GM18499 (cell line): ENCODE data around the gene ST6GALNAC3.

Experiments
- ATAC-seq: cut with Tn5 transposase; IDR thresholded peaks from one replicate; pipeline ENCODE4 v1.9.1; 2021; ENCODE audit warnings: moderate number of reproducible peaks; ENCODE audit not compliant: insufficient read depth, unreplicated experiment

Gene ST6GALNAC3

DNA sequence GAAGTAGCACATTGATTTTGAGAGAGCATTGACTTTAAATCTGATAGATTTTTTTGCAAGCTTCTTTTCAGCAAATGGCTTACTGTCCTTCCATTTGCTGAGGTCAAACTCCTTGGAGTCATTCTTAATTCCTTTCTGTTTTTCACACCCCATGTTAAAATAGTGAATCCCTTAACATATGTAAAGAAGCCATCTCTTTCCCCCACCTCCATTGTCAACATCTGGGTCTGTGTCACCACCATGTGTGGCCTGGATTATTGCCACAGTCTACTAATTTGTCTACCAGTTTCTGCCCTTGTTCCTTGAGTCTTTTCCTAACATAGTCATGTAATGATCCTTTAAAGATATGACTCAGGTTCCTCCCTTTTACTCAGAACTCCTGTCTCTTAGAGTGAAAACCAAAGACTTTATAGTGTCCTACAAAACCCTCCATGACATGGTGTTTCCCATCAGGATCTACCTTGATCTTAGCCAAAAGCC lies 104.7 kb downstream of the ST6GALNAC3 start:
- no peak for ATAC-seq

DNA sequence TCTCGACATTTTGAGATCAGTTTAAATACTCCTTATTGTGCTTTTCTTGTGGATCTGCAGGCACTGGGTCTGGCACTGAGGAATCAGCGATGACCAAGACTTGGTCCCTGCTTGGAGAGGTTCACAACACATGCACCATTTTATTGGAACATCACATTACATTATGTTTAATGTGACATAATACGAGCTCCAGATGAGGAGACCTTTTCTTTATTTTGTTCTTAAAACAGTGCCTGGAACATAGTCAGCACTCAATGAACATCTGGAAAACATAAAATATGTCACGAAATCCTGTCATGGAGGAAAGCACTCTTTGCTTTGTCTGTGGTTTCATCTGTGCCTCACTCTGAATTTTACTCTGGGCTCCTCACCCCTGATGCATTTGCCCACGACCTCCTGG lies 110.7 kb downstream of the ST6GALNAC3 start:
- no peak for ATAC-seq

GRCh38 chr1:76186554-76187170 lies 112.1 kb downstream of the ST6GALNAC3 start:
- no peak for ATAC-seq

- no peak for ATAC-seq
Measured at GRCh38 chr1:76187436-76187835, 112.9 kb downstream of the ST6GALNAC3 start.

DNA sequence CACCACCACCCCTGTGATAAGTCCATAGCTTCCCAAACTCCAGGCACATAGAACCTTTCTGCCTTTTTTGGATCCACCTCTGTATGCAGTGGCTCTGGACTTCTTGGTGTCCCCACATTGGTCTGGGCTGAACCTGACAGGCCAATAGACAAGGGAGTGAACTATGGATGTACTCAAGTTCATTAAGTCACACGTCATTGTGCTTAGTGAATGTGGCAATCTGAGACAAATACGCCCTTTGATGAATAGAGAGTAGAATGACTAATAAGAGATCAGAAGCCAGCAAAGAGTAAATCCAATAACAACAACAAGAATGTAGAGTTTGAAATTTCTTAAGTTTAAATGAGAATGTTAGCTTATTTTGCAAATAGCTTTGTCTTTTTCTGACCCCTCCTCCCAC lies 114.8 kb downstream of the ST6GALNAC3 start:
- ATAC-seq: no peak

DNA sequence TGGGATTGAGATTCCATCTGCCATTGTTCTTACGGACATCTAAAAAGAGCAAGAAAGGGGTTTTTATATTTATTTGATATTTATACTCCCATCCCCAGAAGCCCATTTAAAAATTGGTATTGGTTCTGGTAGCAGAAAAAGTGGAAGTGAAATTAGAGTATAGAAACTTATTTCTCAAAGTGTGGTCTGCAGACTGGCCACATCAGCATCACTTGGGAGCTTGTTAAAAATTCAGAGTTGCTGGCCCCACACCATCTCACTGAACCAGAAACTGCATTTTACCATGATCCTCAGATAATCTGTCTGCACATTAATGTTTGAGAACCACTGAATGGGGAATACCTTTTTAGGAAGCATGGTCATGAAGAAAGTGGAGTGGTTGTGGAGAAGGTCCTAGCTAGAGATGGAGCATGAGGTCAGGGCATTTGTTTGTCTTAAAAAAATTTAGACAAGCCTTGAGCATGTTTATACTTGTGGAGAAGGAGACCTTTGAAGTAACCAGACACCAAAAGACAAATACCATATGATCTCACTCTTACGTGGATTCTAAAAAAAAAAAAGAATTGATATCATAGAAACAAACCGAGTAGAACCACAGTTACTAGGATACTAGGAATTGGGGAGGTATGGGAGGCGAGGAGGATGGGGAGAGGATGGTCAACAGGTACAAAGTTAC lies 116.3 kb downstream of the ST6GALNAC3 start:
- peak; percentile 67 for ATAC-seq

DNA sequence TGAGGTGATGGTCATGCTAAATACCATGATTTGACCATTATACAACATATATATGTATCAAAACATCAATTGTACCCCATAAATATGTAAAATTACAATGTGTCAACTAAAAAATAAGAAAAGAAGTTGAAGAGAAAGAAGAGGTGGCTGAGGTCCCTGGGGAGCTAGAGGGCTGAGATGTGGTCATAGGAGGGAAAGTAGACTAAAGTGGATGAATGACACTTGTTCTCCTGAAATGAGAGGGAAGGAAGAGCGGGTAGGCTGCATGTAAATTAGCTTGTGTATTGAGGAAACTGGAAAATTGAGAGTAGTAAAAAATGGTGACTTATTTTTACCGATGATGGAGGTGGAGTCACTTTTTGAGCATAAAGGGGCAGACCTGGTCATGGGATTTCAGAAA lies 117.0 kb downstream of the ST6GALNAC3 start:
- no peak for ATAC-seq

DNA sequence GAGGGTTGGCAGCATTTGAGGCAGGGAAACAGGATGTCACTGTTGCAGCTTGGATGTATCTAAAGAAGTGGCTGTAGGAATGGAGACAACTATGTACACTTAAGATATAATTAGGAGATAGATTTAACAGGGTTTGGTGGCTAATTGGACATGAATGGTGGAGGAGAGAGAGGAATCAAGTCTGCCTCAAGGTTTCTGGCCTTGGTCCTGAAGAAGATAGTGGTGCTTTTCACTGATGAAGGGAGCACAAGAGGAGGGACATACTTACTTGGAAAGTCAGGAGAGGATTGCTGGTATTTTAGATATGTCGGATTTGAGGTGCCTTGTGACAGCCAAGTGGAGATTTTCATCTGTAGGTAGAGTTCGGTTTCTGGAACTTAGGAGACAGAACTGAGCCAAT lies 123.9 kb downstream of the ST6GALNAC3 start:
- no peak for ATAC-seq

DNA sequence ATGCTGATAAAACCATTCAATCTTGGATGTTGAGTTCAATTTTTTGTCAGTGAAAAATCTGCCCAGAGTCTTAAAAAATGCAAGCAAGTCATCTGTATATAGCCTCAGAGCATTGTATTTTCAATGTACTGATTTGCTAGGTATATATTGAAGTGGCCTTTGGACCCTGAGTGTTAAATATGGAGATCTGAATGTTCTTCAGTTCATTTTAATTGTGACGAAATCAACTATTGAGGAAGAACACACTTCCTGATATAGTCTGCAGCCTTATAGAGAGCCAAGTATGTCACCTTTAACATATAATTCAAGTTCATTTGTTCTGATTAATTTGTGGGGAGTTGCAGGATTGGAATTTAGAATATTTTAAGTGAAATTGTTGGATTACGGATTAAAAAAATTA lies 128.1 kb downstream of the ST6GALNAC3 start:
- ATAC-seq: no peak

DNA sequence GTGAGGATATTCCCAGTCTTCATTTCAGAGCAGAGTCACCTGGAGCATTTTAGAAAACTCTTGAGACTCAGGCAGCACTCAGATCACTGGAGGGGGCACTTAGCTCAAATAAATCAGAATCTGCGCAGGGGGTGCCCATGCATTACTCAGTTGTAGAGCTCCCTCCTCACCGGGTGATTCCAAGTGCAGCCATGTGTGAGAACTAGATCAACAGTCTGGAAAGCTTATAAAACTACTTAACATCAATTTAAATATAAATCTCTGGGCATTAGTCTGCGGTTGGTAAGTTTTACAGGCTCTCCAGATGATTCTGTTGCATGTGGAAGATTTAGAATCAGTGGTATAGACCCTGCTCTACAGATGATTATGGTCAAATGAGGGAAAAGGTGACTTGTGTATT lies 128.6 kb downstream of the ST6GALNAC3 start:
- no peak for ATAC-seq

GRCh38 chr1:76209238-76209637 lies 134.7 kb downstream of the ST6GALNAC3 start:
- no peak for ATAC-seq

GRCh38 chr1:76209648-76210047 lies 135.1 kb downstream of the ST6GALNAC3 start:
- no peak for ATAC-seq

- no peak for ATAC-seq
Measured at GRCh38 chr1:76210160-76210559, 135.6 kb downstream of the ST6GALNAC3 start.

GRCh38 chr1:76218888-76219287 lies 144.3 kb downstream of the ST6GALNAC3 start:
- ATAC-seq: no peak

DNA sequence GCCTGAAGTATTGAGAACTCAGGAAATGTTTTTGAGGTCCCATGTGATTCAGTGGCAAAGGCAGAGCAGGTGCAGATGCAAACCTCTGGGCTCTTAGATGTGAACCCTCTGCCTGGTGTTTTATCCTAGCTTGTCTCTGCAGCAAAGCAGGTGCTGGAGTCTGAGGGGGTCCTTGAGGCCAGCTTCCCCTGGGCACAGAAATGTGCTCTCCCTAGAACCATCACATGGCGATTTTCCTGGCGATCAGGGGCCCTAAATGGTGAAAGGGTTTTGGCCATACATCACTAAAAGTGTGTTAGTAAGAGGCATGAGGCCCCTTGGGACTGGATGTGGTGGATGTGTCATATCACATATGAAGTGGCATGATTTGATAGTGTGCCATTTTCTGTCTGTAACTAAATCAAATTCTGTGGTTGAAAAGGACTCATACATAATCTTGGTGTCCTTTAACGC lies 144.8 kb downstream of the ST6GALNAC3 start:
- no peak for ATAC-seq

- no peak for ATAC-seq
Measured at GRCh38 chr1:76224752-76225151, 150.2 kb downstream of the ST6GALNAC3 start.

- ATAC-seq: no peak
Measured at GRCh38 chr1:76225526-76225925, 151.0 kb downstream of the ST6GALNAC3 start.

GRCh38 chr1:76227621-76228020 lies 153.1 kb downstream of the ST6GALNAC3 start:
- no peak for ATAC-seq

- ATAC-seq: no peak
Measured at GRCh38 chr1:76229279-76230005, 154.9 kb downstream of the ST6GALNAC3 start.

GRCh38 chr1:76230842-76231281 lies 156.3 kb downstream of the ST6GALNAC3 start:
- ATAC-seq: no peak

- ATAC-seq: no peak
Measured at GRCh38 chr1:76231320-76231719, 156.8 kb downstream of the ST6GALNAC3 start.
